GM06990 (cell line): ENCODE measurements around the gene REC8.

Experiments
- DNase-seq: peaks from one replicate; pipeline ENCODE4 v3.0.0-alpha.2; 2011; ENCODE audit not compliant: insufficient read length; ENCODE audit errors: extremely low read depth
- H3K27me3 ChIP-seq: replicated peaks from 2 replicates; pipeline ENCODE4 v1.6.0; 2011; ENCODE audit warnings: low read length; ENCODE audit not compliant: control insufficient read depth, insufficient read depth
- H3K36me3 ChIP-seq: 2 replicates; pipeline ENCODE4 v1.5.1; 2011; ENCODE audit warnings: low read length; ENCODE audit not compliant: control insufficient read depth, insufficient read depth
- H3K4me3 ChIP-seq: replicated peaks from 2 replicates; pipeline ENCODE4 v1.5.1; 2011; ENCODE audit warnings: low read depth, mild to moderate bottlenecking, control low read depth, low read length
- TF ChIP-seq, protein P1 (sequence below): IDR thresholded peaks from 2 replicates; pipeline ENCODE4 v1.5.1; 2011; ENCODE audit warnings: low read length, control low read depth, mild to moderate bottlenecking, inconsistent platforms; ENCODE audit not compliant: insufficient read depth, poor library complexity, severe bottlenecking

Gene REC8

DNA sequence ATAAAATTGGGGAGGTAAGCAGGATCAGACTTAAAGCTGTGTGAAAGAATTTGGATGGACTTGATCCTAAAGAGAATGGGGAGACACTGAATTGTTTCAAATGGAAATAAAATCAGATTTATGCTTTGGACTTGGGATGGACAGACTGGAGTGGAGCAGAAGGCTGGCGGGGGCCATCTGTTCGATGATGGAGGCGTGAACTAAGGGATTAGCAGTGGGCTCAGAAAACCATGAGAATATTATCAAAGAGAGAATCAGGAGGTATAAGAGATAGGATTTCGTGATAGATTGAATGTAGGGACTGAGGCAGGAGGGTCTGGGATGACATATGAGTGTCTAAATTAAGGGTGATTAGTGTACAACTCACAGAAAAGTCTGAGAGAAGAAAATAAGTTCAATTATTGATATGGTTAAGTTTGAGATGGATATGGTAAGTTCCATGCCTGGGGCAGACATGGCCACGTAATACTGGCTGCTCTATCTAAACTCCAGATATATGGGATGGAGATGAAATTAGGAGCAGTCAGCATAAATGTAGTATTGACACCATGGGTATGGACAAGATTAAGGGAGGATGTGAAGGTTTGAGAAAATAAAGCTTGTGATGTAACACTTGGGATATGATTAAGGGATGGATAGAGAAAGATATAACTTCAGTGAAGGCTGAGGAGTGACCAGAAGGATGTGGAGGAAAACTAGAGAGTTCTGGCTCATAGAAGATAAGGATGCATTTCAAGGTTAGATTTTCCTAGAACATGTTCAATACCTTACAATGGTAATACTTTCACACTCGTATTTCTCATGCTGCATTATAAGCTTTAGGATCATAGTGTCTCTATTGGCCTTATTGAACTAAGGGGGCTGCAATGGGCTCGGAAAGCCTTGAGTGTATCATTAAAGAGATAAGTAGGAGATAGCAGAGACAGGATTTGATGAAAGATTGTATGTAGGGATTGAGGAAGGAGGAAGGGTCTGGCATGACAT lies 32.6 kb downstream of the REC8 start:
- Histone ChIP-seq H3K36me3 (peaks cover 29% of the 10 kb centered on the region), H3K4me3 (no peak overlapping the region), H3K27me3 (no peaks in the 10 kb centered on the region)
- TF ChIP-seq, protein P1, sequence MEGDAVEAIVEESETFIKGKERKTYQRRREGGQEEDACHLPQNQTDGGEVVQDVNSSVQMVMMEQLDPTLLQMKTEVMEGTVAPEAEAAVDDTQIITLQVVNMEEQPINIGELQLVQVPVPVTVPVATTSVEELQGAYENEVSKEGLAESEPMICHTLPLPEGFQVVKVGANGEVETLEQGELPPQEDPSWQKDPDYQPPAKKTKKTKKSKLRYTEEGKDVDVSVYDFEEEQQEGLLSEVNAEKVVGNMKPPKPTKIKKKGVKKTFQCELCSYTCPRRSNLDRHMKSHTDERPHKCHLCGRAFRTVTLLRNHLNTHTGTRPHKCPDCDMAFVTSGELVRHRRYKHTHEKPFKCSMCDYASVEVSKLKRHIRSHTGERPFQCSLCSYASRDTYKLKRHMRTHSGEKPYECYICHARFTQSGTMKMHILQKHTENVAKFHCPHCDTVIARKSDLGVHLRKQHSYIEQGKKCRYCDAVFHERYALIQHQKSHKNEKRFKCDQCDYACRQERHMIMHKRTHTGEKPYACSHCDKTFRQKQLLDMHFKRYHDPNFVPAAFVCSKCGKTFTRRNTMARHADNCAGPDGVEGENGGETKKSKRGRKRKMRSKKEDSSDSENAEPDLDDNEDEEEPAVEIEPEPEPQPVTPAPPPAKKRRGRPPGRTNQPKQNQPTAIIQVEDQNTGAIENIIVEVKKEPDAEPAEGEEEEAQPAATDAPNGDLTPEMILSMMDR, result no peak
- DNase-seq, result no peak

DNA sequence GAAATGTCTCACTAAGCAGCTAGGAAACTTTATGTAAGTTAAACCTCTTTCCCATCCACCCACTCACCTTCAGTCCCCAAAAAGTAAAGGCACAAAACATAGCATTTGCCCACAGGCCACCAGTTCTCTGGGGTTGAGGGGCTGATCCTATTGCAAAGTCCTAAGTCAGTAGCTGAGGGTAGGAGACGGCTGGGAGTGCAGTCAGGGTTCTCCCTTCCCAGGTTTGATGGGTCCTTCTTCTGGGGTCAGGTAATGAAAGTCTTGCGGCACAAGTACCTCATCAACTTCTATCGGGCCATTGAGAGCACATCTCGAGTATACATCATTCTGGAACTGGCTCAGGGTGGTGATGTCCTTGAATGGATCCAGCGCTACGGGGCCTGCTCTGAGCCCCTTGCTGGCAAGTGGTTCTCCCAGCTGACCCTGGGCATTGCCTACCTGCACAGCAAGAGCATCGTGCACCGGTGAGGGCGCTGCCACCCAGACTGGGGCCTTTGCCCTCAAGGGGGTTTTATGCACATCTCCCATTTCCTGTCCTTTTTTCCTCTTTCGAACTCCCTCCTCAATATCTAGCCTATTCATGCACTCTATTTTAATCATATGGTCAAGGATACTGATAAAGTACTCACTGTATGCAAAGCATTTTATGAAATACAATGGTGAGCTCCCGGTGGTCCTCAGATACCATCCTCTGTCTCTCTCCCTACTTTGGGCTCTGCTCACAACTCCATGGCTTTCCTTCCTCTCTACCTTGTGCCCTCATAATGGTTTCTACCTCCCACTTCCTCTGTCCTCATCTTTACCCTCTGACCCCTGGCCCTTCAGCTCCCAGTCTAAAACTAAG lies 34.6 kb downstream of the REC8 start:
- TF ChIP-seq, protein P1, result no peak
- no peaks in the 10 kb centered on the region for H3K27me3 ChIP-seq
- peaks cover 40% of the 10 kb centered on the region for H3K36me3 ChIP-seq
- DNase-seq, result no peak
- no peak overlapping the region for H3K4me3 ChIP-seq

DNA sequence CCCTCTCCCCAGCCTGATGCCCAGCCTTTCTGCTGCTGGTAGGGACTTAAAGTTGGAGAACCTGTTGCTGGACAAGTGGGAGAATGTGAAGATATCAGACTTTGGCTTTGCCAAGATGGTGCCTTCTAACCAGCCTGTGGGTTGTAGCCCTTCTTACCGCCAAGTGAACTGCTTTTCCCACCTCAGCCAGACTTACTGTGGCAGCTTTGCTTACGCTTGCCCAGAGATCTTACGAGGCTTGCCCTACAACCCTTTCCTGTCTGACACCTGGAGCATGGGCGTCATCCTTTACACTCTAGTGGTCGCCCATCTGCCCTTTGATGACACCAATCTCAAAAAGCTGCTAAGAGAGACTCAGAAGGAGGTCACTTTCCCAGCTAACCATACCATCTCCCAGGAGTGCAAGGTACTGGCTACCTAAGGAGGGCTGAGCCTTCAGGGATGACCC lies 35.2 kb downstream of the REC8 start:
- no peak for DNase-seq
- Histone ChIP-seq H3K4me3 (no peak overlapping the region), H3K27me3 (no peaks in the 10 kb centered on the region), H3K36me3 (peaks cover 38% of the 10 kb centered on the region)
- TF ChIP-seq, protein P1, result no peak

DNA sequence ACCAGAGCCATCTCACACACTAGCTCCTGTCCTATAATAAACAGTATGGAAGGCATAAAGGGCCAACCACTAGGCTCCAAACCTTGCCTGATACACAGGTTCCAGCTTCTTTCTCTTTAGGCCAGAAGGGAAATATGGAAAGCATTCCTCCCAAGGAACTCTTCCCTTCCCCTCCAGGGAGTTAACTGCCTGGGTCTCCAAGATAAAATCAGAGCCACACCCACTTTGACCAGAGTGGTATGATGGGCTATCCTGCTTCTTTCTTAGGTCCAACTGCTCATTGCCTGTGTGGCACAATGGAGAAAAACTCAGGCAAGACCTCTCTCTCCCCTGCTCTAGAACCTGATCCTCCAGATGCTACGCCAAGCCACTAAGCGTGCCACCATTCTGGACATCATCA lies 35.7 kb downstream of the REC8 start:
- TF ChIP-seq, protein P1, result no peak
- H3K4me3 ChIP-seq, result no peak overlapping the region
- peaks cover 38% of the 10 kb centered on the region for H3K36me3 ChIP-seq
- DNase-seq, result no peak
- no peaks in the 10 kb centered on the region for H3K27me3 ChIP-seq

DNA sequence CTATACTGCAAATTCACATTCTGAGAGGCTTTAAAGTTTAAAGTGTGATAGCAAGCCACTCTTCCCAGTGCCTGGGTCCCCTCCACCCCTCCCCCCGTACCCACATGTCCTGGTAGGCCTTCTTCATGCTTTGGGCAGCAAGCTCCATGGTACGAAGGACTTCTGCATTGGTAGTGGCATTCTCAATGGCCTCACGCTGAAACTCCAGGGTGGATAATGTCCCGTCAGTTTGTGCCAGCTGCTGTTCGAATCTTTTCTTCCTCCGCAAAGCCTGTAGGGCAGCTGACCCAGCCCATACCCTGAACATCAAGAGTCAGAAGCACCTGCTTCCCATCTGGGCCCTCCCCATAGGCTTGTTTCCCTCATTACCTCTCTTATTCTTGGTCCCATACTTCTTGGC lies 39.4 kb downstream of the REC8 start:
- H3K27me3 ChIP-seq, result no peaks in the 10 kb centered on the region
- TF ChIP-seq, protein P1, result no peak
- no peak overlapping the region for H3K4me3 ChIP-seq
- peaks cover 29% of the 10 kb centered on the region for H3K36me3 ChIP-seq
- no peak for DNase-seq
